ENCODE data around the gene SFXN5.

The SFXN5 gene

DNA sequence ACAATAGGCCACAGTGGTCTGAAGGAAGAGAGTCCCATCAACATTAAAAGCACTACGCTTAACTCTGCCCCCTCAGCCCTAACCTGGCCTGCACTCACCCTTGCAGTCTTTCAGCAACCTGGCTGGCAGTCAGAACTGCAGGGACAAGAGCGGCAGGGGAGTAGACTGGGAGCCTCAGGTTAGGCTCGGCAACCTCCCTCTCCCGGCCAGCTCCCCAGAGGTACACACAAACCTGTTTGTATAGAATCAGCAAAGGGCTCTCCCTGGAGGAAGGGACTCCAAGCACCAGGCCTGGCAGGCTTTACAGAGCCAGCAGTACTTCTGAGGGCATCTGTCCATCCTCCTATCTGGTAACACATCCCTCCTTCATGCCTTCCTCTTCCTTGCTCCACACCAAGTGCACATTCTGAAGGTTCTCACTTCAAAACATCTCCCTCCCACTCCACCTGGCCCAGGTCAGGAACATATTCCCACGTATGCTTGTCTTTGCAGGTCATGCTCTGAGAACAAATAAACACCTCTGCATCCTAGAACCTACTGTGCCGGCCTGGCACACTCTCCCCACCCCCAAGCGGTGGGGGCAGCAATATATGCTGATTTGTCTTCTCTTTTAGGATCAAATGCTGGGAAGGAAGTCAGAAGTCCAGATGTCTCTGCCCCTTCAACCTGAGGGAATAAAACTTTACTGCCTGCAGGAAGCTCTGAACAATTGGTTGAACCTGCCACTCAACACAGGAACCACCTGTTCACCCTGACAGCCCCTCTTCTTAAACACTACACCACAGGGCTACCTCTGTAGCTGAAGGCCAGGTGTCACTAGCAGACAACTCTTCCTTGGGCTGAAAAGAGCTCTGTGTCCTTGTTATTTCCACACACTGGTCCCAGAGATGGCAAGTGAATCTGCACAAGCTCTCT, 12.6 kb upstream of the SFXN5 start:
- ChIA-PET POLR2A (no interaction called here), CTCF (interaction anchor here (0.6 to 10.0 kb wide), 20 partner anchors 10 to 1382 kb away, joined by 3 to 146 read pairs (median 4); no protein-coding TSS in a partner anchor)
- Histone ChIP-seq H3K27ac (ENCODE audit: extremely low read depth, low read depth, low read length) (no peak overlapping the region), H3K9me3 (ENCODE audit: control insufficient read depth, insufficient read depth, low read depth, low read length) (no peaks in the 10 kb centered on the region), H3K4me1 (ENCODE audit: control insufficient read depth, insufficient read depth, low read length) (no peaks in the 10 kb centered on the region), H3K4me3 (ENCODE audit: low read depth, low read length) (no peak overlapping the region), H3K36me3 (ENCODE audit: control insufficient read depth in 2 of 2, insufficient read depth in 1 of 2, low read length in 2 of 2) (peaks cover 0 to 92% of the 10 kb centered on the region in 2 experiments; a peak in 2 of 3 replicates)
- TF ChIP-seq EGR2 (tag by site-specific recombination; IDR thresholded peaks at IDR 0.05; ENCODE audit: low read depth) = peak; percentile 39; the same call in 1 of the 2 replicates
- TF ChIP-seq, protein P1, sequence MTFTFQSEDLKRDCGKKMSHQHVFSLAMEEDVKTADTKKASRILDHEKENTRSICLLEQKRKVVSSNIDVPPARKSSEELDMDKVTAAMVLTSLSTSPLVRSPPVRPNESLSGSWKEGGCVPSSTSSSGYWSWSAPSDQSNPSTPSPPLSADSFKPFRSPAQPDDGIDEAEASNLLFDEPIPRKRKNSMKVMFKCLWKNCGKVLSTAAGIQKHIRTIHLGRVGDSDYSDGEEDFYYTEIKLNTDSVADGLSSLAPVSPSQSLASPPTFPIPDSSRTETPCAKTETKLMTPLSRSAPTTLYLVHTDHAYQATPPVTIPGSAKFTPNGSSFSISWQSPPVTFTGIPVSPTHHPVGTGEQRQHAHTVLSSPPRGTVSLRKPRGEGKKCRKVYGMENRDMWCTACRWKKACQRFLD (tag by site-specific recombination; IDR thresholded peaks at IDR 0.05) = no peak
- TF ChIP-seq, protein P2, sequence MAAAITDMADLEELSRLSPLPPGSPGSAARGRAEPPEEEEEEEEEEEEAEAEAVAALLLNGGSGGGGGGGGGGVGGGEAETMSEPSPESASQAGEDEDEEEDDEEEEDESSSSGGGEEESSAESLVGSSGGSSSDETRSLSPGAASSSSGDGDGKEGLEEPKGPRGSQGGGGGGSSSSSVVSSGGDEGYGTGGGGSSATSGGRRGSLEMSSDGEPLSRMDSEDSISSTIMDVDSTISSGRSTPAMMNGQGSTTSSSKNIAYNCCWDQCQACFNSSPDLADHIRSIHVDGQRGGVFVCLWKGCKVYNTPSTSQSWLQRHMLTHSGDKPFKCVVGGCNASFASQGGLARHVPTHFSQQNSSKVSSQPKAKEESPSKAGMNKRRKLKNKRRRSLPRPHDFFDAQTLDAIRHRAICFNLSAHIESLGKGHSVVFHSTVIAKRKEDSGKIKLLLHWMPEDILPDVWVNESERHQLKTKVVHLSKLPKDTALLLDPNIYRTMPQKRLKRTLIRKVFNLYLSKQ (tag by site-specific recombination; IDR thresholded peaks at IDR 0.05; ENCODE audit: borderline replicate concordance) = no peak
- TF ChIP-seq MEIS1 (CRISPR knock-in tag; IDR thresholded peaks at IDR 0.05; ENCODE audit: borderline replicate concordance) = no peak

DNA sequence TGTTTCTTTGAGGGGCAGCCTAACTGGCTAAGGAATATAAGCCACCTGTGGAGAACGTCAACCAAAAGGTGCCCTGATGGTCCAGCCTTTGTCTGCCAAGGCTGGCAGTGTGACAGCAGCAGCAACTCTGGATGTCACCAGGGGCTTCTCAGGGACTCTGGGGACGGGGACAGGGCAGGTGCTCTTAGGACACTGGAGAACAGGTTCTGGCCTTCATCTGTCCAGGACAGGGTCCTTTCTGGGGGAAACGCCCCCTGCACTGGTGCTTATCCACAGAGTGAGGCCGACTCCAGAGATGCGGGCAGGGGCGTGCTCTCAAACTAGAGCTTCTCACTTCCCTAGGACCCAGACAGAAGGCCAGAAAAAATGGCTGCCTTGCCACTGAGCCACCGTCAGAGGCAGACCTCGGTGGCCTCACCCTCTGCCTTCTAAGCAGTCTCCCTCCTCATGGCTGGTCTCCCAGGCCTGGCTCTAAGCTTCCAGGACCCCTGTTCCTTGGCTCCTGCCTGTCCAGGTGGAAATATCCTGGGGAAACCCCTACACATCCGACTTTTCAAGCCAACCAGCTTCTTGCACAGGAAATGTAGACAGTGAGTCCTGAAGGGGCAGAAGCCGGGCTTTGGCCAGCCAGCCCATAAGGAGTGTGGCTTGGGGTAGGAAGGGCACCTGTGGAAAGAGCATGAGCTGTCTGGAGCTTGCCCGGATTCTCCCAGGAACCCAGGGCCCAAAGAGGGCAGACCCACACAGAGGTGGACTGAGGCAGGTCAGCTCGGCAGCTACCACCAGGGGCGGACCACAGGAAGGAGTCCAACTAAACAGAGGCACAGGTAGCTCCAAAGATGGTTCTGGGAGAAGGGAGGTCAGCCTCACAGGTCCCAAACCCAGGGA, 11.3 kb upstream of the SFXN5 start:
- CTCF ChIA-PET = interaction anchor here (0.6 to 10.0 kb wide), 6 partner anchors 68 to 94 kb away, joined by 3 to 146 read pairs (median 16); no protein-coding TSS in a partner anchor
- Histone ChIP-seq H3K36me3 (ENCODE audit: control insufficient read depth in 2 of 2, insufficient read depth in 1 of 2, low read length in 2 of 2) (peaks cover 0 to 90% of the 10 kb centered on the region in 2 experiments; a peak in 2 of 3 replicates), H3K9me3 (ENCODE audit: control insufficient read depth, insufficient read depth, low read depth, low read length) (no peaks in the 10 kb centered on the region), H3K4me1 (ENCODE audit: control insufficient read depth, insufficient read depth, low read length) (no peaks in the 10 kb centered on the region), H3K4me3 (ENCODE audit: low read depth, low read length) (no peak overlapping the region), H3K27ac (ENCODE audit: extremely low read depth, low read depth, low read length) (no peak overlapping the region)
- POLR2A ChIA-PET = no interaction called here
- TF ChIP-seq ZNF555 (tag by site-specific recombination; conservative IDR thresholded peaks at IDR 0.05) (no peak), GFI1B (tag by site-specific recombination; IDR thresholded peaks at IDR 0.05) (no peak), MEIS1 (CRISPR knock-in tag; IDR thresholded peaks at IDR 0.05; ENCODE audit: borderline replicate concordance) (no peak), ZEB2 (tag by site-specific recombination; IDR thresholded peaks at IDR 0.05) (no peak), ZFP41 (tag by site-specific recombination; IDR thresholded peaks at IDR 0.05; ENCODE audit: borderline replicate concordance) (no peak), EGR2 (tag by site-specific recombination; IDR thresholded peaks at IDR 0.05; ENCODE audit: low read depth) (no peak), ZNF600 (tag by site-specific recombination; IDR thresholded peaks at IDR 0.05) (no peak), ZNF677 (tag by site-specific recombination; IDR thresholded peaks at IDR 0.05) (no peak), ZFP69B (tag by site-specific recombination; IDR thresholded peaks at IDR 0.05) (no peak), ZNF48 (tag by site-specific recombination; IDR thresholded peaks at IDR 0.05) (no peak), ZNF175 (tag by site-specific recombination; IDR thresholded peaks at IDR 0.05) (no peak), FEZF1 (tag by site-specific recombination; IDR thresholded peaks at IDR 0.05) (no peak), ZNF302 (tag by site-specific recombination; IDR thresholded peaks at IDR 0.05; ENCODE audit: low read depth) (no peak), ZNF501 (tag by site-specific recombination; IDR thresholded peaks at IDR 0.05) (no peak)
- TF ChIP-seq, protein P3, sequence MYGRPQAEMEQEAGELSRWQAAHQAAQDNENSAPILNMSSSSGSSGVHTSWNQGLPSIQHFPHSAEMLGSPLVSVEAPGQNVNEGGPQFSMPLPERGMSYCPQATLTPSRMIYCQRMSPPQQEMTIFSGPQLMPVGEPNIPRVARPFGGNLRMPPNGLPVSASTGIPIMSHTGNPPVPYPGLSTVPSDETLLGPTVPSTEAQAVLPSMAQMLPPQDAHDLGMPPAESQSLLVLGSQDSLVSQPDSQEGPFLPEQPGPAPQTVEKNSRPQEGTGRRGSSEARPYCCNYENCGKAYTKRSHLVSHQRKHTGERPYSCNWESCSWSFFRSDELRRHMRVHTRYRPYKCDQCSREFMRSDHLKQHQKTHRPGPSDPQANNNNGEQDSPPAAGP (tag by site-specific recombination; IDR thresholded peaks at IDR 0.05) = no peak
- TF ChIP-seq, protein P4, sequence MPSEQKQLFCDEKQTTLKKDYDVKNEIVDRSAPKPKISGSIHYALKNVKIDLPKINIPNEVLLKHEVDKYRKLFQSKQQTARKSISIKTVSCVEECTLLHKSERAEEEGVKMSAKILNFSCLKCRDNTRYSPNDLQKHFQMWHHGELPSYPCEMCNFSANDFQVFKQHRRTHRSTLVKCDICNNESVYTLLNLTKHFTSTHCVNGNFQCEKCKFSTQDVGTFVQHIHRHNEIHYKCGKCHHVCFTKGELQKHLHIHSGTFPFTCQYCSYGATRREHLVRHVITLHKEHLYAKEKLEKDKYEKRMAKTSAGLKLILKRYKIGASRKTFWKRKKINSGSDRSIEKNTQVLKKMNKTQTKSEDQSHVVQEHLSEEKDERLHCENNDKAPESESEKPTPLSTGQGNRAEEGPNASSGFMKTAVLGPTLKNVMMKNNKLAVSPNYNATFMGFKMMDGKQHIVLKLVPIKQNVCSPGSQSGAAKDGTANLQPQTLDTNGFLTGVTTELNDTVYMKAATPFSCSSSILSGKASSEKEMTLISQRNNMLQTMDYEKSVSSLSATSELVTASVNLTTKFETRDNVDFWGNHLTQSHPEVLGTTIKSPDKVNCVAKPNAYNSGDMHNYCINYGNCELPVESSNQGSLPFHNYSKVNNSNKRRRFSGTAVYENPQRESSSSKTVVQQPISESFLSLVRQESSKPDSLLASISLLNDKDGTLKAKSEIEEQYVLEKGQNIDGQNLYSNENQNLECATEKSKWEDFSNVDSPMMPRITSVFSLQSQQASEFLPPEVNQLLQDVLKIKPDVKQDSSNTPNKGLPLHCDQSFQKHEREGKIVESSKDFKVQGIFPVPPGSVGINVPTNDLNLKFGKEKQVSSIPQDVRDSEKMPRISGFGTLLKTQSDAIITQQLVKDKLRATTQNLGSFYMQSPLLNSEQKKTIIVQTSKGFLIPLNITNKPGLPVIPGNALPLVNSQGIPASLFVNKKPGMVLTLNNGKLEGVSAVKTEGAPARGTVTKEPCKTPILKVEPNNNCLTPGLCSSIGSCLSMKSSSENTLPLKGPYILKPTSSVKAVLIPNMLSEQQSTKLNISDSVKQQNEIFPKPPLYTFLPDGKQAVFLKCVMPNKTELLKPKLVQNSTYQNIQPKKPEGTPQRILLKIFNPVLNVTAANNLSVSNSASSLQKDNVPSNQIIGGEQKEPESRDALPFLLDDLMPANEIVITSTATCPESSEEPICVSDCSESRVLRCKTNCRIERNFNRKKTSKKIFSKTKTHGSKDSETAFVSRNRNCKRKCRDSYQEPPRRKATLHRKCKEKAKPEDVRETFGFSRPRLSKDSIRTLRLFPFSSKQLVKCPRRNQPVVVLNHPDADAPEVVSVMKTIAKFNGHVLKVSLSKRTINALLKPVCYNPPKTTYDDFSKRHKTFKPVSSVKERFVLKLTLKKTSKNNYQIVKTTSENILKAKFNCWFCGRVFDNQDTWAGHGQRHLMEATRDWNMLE (tag by site-specific recombination; conservative IDR thresholded peaks at IDR 0.05; ENCODE audit: low read depth) = no peak
- TF ChIP-seq, protein P5, sequence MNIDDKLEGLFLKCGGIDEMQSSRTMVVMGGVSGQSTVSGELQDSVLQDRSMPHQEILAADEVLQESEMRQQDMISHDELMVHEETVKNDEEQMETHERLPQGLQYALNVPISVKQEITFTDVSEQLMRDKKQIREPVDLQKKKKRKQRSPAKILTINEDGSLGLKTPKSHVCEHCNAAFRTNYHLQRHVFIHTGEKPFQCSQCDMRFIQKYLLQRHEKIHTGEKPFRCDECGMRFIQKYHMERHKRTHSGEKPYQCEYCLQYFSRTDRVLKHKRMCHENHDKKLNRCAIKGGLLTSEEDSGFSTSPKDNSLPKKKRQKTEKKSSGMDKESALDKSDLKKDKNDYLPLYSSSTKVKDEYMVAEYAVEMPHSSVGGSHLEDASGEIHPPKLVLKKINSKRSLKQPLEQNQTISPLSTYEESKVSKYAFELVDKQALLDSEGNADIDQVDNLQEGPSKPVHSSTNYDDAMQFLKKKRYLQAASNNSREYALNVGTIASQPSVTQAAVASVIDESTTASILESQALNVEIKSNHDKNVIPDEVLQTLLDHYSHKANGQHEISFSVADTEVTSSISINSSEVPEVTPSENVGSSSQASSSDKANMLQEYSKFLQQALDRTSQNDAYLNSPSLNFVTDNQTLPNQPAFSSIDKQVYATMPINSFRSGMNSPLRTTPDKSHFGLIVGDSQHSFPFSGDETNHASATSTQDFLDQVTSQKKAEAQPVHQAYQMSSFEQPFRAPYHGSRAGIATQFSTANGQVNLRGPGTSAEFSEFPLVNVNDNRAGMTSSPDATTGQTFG (tag by site-specific recombination; IDR thresholded peaks at IDR 0.05; ENCODE audit: borderline replicate concordance) = no peak

Data from HEK293 (cell line).